Keratinocyte (primary cell): ENCODE data around the gene THBD. TPM values are rescaled to one million over a fixed set of nuclear protein-coding genes. Genes with fewer than 3 reads are reported as not detected.

ENCODE experiments used
- DNase-seq: peaks from one replicate; pipeline ENCODE4 v3.0.0-alpha.2; 2011; ENCODE audit warnings: low read depth, missing footprints, low spot score
- FAIRE-seq: peaks from 2 replicates; lab custom pipeline; 2011; peaks lifted over from hg19 to GRCh38; lab: Jason Lieb, UNC
- H2AFZ ChIP-seq: 2 replicates; pipeline ENCODE4 v1.6.0; 2012; ENCODE audit warnings: low read length, control low read depth, inconsistent platforms; ENCODE audit not compliant: control insufficient read depth
- H3K27ac ChIP-seq: 2 replicates; pipeline ENCODE4 v1.5.1; 2011; ENCODE audit warnings: low read length; ENCODE audit not compliant: control insufficient read depth, insufficient read depth
- H3K27me3 ChIP-seq: 3 replicates; pipeline ENCODE4 v1.6.0; 2011; ENCODE audit warnings: low read length; ENCODE audit not compliant: control insufficient read depth, insufficient read depth; ENCODE audit errors: extremely low read depth
- H3K36me3 ChIP-seq, 2 experiments: 2 replicates in 1 of 2; 3 replicates in 1 of 2; pipeline ENCODE4 v1.5.1; 2011; ENCODE audit warnings: low read length in 2 of 2, mild to moderate bottlenecking in 1 of 2; ENCODE audit not compliant: control insufficient read depth in 2 of 2, insufficient read depth in 2 of 2; ENCODE audit errors: extremely low read depth in 1 of 2
- H3K4me1 ChIP-seq: 3 replicates; pipeline ENCODE4 v1.5.1; 2011; ENCODE audit warnings: low read length; ENCODE audit not compliant: control insufficient read depth, insufficient read depth; ENCODE audit errors: extremely low read depth
- H3K4me2 ChIP-seq: 3 replicates; pipeline ENCODE4 v1.6.0; 2011; ENCODE audit warnings: low read depth, low read length; ENCODE audit not compliant: control insufficient read depth, insufficient read depth; ENCODE audit errors: extremely low read depth
- H3K4me3 ChIP-seq, 3 experiments: fragments of 200-600 bp in 1 of 3; sonication (generic) in 1 of 3; 2 replicates in 2 of 3; 3 replicates in 1 of 3; pipeline ENCODE4 v1.5.1; 2011 to 2016; ENCODE audit warnings: low read length in 3 of 3, mild to moderate bottlenecking in 3 of 3, control low read depth in 2 of 3, inconsistent platforms in 1 of 3, low read depth in 1 of 3, mixed read lengths in 1 of 3, mixed run types in 1 of 3, moderate library complexity in 1 of 3; ENCODE audit not compliant: control insufficient read depth in 2 of 3, insufficient read depth in 2 of 3; ENCODE audit errors: extremely low read depth in 1 of 3
- H3K79me2 ChIP-seq: 2 replicates; pipeline ENCODE4 v1.6.0; 2012; ENCODE audit warnings: low read length; ENCODE audit not compliant: control insufficient read depth, insufficient read depth
- H3K9ac ChIP-seq: 3 replicates; pipeline ENCODE4 v1.6.0; 2011; ENCODE audit warnings: low read length; ENCODE audit not compliant: control insufficient read depth, insufficient read depth; ENCODE audit errors: extremely low read depth
- H3K9me1 ChIP-seq: 3 replicates; pipeline ENCODE4 v1.6.0; 2011; ENCODE audit warnings: low read length; ENCODE audit not compliant: control insufficient read depth, insufficient read depth; ENCODE audit errors: extremely low read depth
- H3K9me3 ChIP-seq: 2 replicates; pipeline ENCODE4 v1.5.1; 2012; ENCODE audit warnings: low read depth, low read length; ENCODE audit not compliant: control insufficient read depth
- H4K20me1 ChIP-seq: 3 replicates; pipeline ENCODE4 v1.6.0; 2011; ENCODE audit warnings: low read length; ENCODE audit not compliant: control insufficient read depth, insufficient read depth; ENCODE audit errors: extremely low read depth
- CTCF ChIP-seq, 3 experiments: IDR thresholded peaks in 1 of 3; conservative IDR thresholded peaks in 1 of 3; optimal IDR thresholded peaks in 1 of 3; 2 replicates in 2 of 3; 3 replicates in 1 of 3; pipeline versions ENCODE3 to v1.5.1; 2011; ENCODE audit warnings: low read length in 3 of 3, mild to moderate bottlenecking in 3 of 3, moderate library complexity in 2 of 3, control low read depth in 1 of 3, inconsistent platforms in 1 of 3; ENCODE audit not compliant: insufficient read depth in 2 of 3; ENCODE audit errors: extremely low read depth in 1 of 3
- EZH2 ChIP-seq: IDR thresholded peaks from one replicate; pipeline ENCODE4 v1.6.1; 2012; ENCODE audit warnings: inconsistent platforms, mild to moderate bottlenecking, low read length, moderate library complexity
- dilution Hi-C: fragments of 300-500 bp; cut with MboI; formaldehyde crosslinking; loops from one replicate; pipeline ENCODE4 v1.7.0; 2020; ENCODE audit warnings: low sequenced_read_pairs; ENCODE audit not compliant: extremely low pct_ligation_motif_present
- polyA plus RNA-seq, 5 experiments: library from polyadenylated mRNA; depleted of rRNA in 3 of 5; stranded (reverse) in 3 of 5; stranded (forward) in 1 of 5; unstranded in 1 of 5; fragments of >200 nt; gene quantifications; 1 replicate in 1 of 5; 2 replicates in 3 of 5; 3 replicates in 1 of 5; pipeline versions ENCODE4 v1.2.1 to v1.2.3, GENCODE V29; 2011 to 2012; ENCODE audit warnings: missing spikeins in 2 of 5, low read depth in 1 of 5, low replicate concordance in 1 of 5

Gene THBD
- polyA plus RNA-seq, 1 donor (not counting 4 experiments of a cell fraction or from before 2014, with no cell fraction given) = 4.7 TPM

DNA sequence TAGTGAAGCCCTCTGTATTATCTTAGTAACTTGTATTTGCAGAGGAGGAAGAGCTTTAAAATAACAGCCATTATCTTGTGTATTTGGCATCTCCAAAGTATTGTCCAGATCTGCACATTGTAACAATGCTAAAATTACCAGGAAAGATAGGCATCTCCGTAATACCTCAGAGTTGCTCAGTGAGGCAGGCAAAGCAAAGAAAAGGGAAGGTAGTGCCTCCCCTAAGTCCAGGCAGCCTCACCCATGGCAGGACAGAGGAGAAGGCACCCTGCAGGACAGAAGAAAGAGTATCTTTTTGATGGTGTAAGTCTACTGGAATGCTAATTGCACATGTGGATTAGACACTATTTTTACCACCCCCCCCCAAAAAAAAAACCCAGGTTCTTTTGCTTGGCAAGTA is 27.9 kb downstream of the THBD start:
- Histone ChIP-seq H3K9ac (no peak overlapping the region), H3K9me3 (no peaks in the 10 kb centered on the region), H3K4me2 (no peak overlapping the region), H3K4me3 (no peak overlapping the region), H3K36me3 (no peaks in the 10 kb centered on the region), H3K27me3 (no peaks in the 10 kb centered on the region), H3K27ac (no peak overlapping the region), H2AFZ (no peak overlapping the region), H3K4me1 (no peaks in the 10 kb centered on the region), H4K20me1 (no peaks in the 10 kb centered on the region), H3K79me2 (no peaks in the 10 kb centered on the region), H3K9me1 (no peaks in the 10 kb centered on the region)
- dilution Hi-C loops = no loop called here
- no peak for FAIRE-seq
- DNase-seq = no peak
- TF ChIP-seq CTCF (optimal IDR thresholded peaks at IDR 0.05 in 1 of 3, IDR thresholded peaks at IDR 0.05 in 1 of 3, conservative IDR thresholded peaks at IDR 0.05 in 1 of 3; ENCODE audit: extremely low read depth in 1 of 3, insufficient read depth in 2 of 3, low read length in 3 of 3) = peak in 1 of 3 experiments; percentile 21
- no peak for TF ChIP-seq EZH2

GRCh38 chr20:23020230-23021018 is 29.0 kb downstream of the THBD start:
- no peaks in the 10 kb centered on the region for H3K9me1 ChIP-seq
- no peaks in the 10 kb centered on the region for H3K36me3 ChIP-seq
- FAIRE-seq (no peak), DNase-seq (no peak)
- no peak overlapping the region for H3K4me3 ChIP-seq
- H3K79me2 ChIP-seq = no peaks in the 10 kb centered on the region
- no peaks in the 10 kb centered on the region for H3K4me1 ChIP-seq
- no peaks in the 10 kb centered on the region for H3K9me3 ChIP-seq
- dilution Hi-C loops = no loop called here
- H3K27me3 ChIP-seq = no peaks in the 10 kb centered on the region
- no peak overlapping the region for H2AFZ ChIP-seq
- no peak overlapping the region for H3K4me2 ChIP-seq
- H3K9ac ChIP-seq = no peak overlapping the region
- H3K27ac ChIP-seq = no peak overlapping the region
- no peaks in the 10 kb centered on the region for H4K20me1 ChIP-seq
- TF ChIP-seq EZH2 (no peak), CTCF (optimal IDR thresholded peaks at IDR 0.05 in 1 of 3, IDR thresholded peaks at IDR 0.05 in 1 of 3, conservative IDR thresholded peaks at IDR 0.05 in 1 of 3; ENCODE audit: extremely low read depth in 1 of 3, insufficient read depth in 2 of 3, low read length in 3 of 3) (no peak)
